WTC11 (cell line): Measurements from ENCODE around the gene EZR. TPM values are rescaled to one million over a fixed set of nuclear protein-coding genes. Genes with fewer than 3 reads are reported as not detected.

Experiments
- ATAC-seq: fragments of 200-7000 bp; cut with Tn5 transposase; 2 replicates; pipeline ENCODE4 v1.10.0; 2021; ENCODE audit warnings: mild to moderate bottlenecking, moderate library complexity
- CTCF ChIA-PET: fragments of 300-600 bp; sonication (Branson Sonifier 250); formaldehyde crosslinking; loops from one replicate; lab custom pipeline; 2021; ENCODE audit warnings: antibody characterized with exemption; lab: Charles Lee
- POLR2A ChIA-PET: fragments of 350-600 bp; sonication (Branson Sonifier 250); formaldehyde crosslinking; loops from one replicate; lab custom pipeline; 2021; ENCODE audit warnings: antibody characterized with exemption; lab: Charles Lee
- DNase-seq: peaks from one replicate; pipeline ENCODE4 v3.0.0; 2021; ENCODE audit warnings: low spot score
- H3K27ac Mint-ChIP-seq: 2 replicates; pipeline ENCODE4 v1.8.0; 2021; ENCODE audit warnings: mixed read lengths
- H3K27me3 Mint-ChIP-seq: 2 replicates; pipeline ENCODE4 v1.8.0; 2021; ENCODE audit warnings: low read depth, mild to moderate bottlenecking, moderate library complexity, mixed read lengths
- H3K36me3 Mint-ChIP-seq: 2 replicates; pipeline ENCODE4 v1.8.0; 2021; ENCODE audit warnings: mixed read lengths
- H3K4me1 Mint-ChIP-seq: 2 replicates; pipeline ENCODE4 v1.8.0; 2022; ENCODE audit warnings: mixed read lengths
- H3K4me3 Mint-ChIP-seq: 2 replicates; pipeline ENCODE4 v1.8.0; 2021; ENCODE audit warnings: mild to moderate bottlenecking, moderate library complexity, mixed read lengths
- H3K9me3 Mint-ChIP-seq: 2 replicates; pipeline ENCODE4 v1.8.0; 2021; ENCODE audit warnings: mixed read lengths
- ATF1 ChIP-seq: sonication (generic); formaldehyde crosslinking; IDR thresholded peaks from 2 replicates; pipeline ENCODE4 v1.8.1; 2023; ENCODE audit warnings: mild to moderate bottlenecking, moderate library complexity, missing genetic modification reagents
- CBFB ChIP-seq: sonication (generic); formaldehyde crosslinking; IDR thresholded peaks from 2 replicates; pipeline ENCODE4 v1.8.1; 2022; ENCODE audit warnings: mild to moderate bottlenecking, low read depth, missing genetic modification reagents
- ELF4 ChIP-seq: sonication (generic); formaldehyde crosslinking; IDR thresholded peaks from 2 replicates; pipeline ENCODE4 v1.8.1; 2022; ENCODE audit warnings: low read depth, mild to moderate bottlenecking, moderate library complexity, missing genetic modification reagents
- FOXJ3 ChIP-seq: sonication (generic); formaldehyde crosslinking; IDR thresholded peaks from 2 replicates; pipeline ENCODE4 v1.9.0; 2021; ENCODE audit warnings: missing genetic modification reagents, mild to moderate bottlenecking, borderline replicate concordance
- MXD4 ChIP-seq: fragments of 250-450 bp; sonication (Bioruptor Pico); IDR thresholded peaks from 2 replicates; pipeline ENCODE4 v1.8.0; 2021; ENCODE audit warnings: mild to moderate bottlenecking, moderate library complexity, borderline replicate concordance
- MYBL2 ChIP-seq: sonication (generic); formaldehyde crosslinking; IDR thresholded peaks from 2 replicates; pipeline ENCODE4 v1.8.1; 2023; ENCODE audit warnings: mild to moderate bottlenecking, moderate library complexity, missing genetic modification reagents
- NR2C2 ChIP-seq: sonication (generic); formaldehyde crosslinking; IDR thresholded peaks from 2 replicates; pipeline ENCODE4 v1.8.0; 2022; ENCODE audit warnings: mild to moderate bottlenecking, missing genetic modification reagents
- NR3C1 ChIP-seq: sonication (generic); formaldehyde crosslinking; conservative IDR thresholded peaks from 2 replicates; pipeline ENCODE4 v1.8.1; 2023; ENCODE audit warnings: low read depth, mild to moderate bottlenecking, missing genetic modification reagents
- RELA ChIP-seq: sonication (generic); formaldehyde crosslinking; IDR thresholded peaks from 2 replicates; pipeline ENCODE4 v1.8.1; 2022; ENCODE audit warnings: missing genetic modification reagents, mild to moderate bottlenecking, borderline replicate concordance
- SMAD3 ChIP-seq: sonication (generic); formaldehyde crosslinking; IDR thresholded peaks from 2 replicates; pipeline ENCODE4 v1.8.0; 2022; ENCODE audit warnings: missing genetic modification reagents, mild to moderate bottlenecking, borderline replicate concordance
- SP1 ChIP-seq: sonication (generic); formaldehyde crosslinking; conservative IDR thresholded peaks from 2 replicates; pipeline ENCODE4 v1.8.1; 2022; ENCODE audit warnings: missing genetic modification reagents
- TCF7 ChIP-seq: sonication (generic); formaldehyde crosslinking; IDR thresholded peaks from 2 replicates; pipeline ENCODE4 v1.8.0; 2022; ENCODE audit warnings: mild to moderate bottlenecking, low read depth, missing genetic modification reagents, moderate library complexity
- TEAD1 ChIP-seq: sonication (generic); formaldehyde crosslinking; IDR thresholded peaks from 2 replicates; pipeline ENCODE4 v1.8.0; 2022; ENCODE audit warnings: mild to moderate bottlenecking, missing genetic modification reagents
- ZNF121 ChIP-seq: sonication (generic); formaldehyde crosslinking; IDR thresholded peaks from 2 replicates; pipeline ENCODE4 v1.8.0; 2023; ENCODE audit warnings: missing genetic modification reagents
- total RNA-seq: library from RNA; stranded (reverse); gene quantifications from 3 replicates; pipeline ENCODE4 v1.2.3, GENCODE V29; 2021
- TF ChIP-seq, protein P1 (sequence below): fragments of 250-450 bp; sonication (Bioruptor Pico); IDR thresholded peaks from 2 replicates; pipeline ENCODE4 v2.1.2; 2022; ENCODE audit warnings: mild to moderate bottlenecking, moderate library complexity
- TF ChIP-seq, protein P2 (sequence below): fragments of 250-450 bp; sonication (Bioruptor Pico); conservative IDR thresholded peaks from 2 replicates; pipeline ENCODE4 v1.9.0; 2021; ENCODE audit warnings: mild to moderate bottlenecking
- TF ChIP-seq, protein P3 (sequence below): sonication (generic); formaldehyde crosslinking; conservative IDR thresholded peaks from 2 replicates; pipeline ENCODE4 v1.8.1; 2022; ENCODE audit warnings: mild to moderate bottlenecking, missing genetic modification reagents
- TF ChIP-seq, protein P4 (sequence below): fragments of 250-450 bp; sonication (Bioruptor Pico); IDR thresholded peaks from 2 replicates; pipeline ENCODE4 v1.8.0; 2021; ENCODE audit warnings: mild to moderate bottlenecking
- TF ChIP-seq, protein P5 (sequence below): sonication (generic); formaldehyde crosslinking; IDR thresholded peaks from 2 replicates; pipeline ENCODE4 v1.8.0; 2023; ENCODE audit warnings: mild to moderate bottlenecking, missing genetic modification reagents
- TF ChIP-seq, protein P6 (sequence below): sonication (generic); formaldehyde crosslinking; IDR thresholded peaks from 2 replicates; pipeline ENCODE4 v1.8.1; 2023; ENCODE audit warnings: mild to moderate bottlenecking, missing genetic modification reagents
- TF ChIP-seq, protein P7 (sequence below): fragments of 250-450 bp; sonication (Bioruptor Pico); IDR thresholded peaks from 2 replicates; pipeline ENCODE4 v1.9.0; 2021; ENCODE audit warnings: mild to moderate bottlenecking

The EZR gene
- total RNA-seq, 1 experiment from 2014 or later, result 215 TPM

DNA sequence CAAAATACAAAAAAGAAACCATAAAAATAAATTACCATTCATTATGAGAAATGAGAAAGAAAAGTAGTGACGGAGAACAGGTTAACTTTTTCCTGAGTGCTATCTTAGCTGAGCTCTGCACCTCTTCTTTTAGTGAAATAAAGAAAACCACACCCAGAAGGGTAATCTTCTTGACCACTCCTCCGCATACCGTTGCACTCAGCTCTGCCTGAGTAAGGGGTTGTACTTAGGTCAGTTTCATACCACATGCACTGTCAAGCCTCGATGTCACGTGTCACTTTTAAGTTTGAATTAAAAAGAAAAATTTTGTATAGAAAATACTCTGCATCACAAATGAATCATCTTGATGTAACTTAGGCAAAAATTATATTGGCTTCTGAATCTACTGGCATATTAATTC is 2.8 kb downstream of the EZR start (continued):
- TF ChIP-seq, protein P1, sequence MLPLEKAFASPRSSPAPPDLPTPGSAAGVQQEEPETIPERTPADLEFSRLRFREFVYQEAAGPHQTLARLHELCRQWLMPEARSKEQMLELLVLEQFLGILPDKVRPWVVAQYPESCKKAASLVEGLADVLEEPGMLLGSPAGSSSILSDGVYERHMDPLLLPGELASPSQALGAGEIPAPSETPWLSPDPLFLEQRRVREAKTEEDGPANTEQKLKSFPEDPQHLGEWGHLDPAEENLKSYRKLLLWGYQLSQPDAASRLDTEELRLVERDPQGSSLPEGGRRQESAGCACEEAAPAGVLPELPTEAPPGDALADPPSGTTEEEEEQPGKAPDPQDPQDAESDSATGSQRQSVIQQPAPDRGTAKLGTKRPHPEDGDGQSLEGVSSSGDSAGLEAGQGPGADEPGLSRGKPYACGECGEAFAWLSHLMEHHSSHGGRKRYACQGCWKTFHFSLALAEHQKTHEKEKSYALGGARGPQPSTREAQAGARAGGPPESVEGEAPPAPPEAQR, result no peak
- TF ChIP-seq ATF1 (CRISPR knock-in tag), result no peak
- no peak for TF ChIP-seq FOXJ3 (CRISPR knock-in tag)

DNA sequence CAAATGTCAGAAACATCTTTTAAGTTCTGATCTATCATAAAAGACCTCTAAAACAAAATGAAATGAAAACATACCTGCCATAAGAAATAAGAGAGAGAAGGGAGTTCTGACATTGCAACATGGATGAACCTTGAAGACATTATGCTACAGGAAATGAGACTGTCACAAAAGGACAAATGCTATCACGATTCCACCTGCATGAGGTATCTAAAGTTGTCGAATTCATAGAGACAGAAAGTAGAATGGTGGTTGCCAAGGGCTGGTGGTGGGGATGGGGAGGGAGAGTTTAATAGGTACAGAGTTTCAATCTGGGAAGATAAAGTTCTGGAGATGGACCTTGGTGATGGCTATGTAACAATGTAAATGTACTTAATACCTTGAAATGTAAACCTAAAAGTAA is 3.3 kb downstream of the EZR start:
- H3K27ac Mint-ChIP-seq, result peak overlapping the region; percentile 46
- no peak for ATAC-seq
- POLR2A ChIA-PET, result no interaction called here
- TF ChIP-seq, protein P2, sequence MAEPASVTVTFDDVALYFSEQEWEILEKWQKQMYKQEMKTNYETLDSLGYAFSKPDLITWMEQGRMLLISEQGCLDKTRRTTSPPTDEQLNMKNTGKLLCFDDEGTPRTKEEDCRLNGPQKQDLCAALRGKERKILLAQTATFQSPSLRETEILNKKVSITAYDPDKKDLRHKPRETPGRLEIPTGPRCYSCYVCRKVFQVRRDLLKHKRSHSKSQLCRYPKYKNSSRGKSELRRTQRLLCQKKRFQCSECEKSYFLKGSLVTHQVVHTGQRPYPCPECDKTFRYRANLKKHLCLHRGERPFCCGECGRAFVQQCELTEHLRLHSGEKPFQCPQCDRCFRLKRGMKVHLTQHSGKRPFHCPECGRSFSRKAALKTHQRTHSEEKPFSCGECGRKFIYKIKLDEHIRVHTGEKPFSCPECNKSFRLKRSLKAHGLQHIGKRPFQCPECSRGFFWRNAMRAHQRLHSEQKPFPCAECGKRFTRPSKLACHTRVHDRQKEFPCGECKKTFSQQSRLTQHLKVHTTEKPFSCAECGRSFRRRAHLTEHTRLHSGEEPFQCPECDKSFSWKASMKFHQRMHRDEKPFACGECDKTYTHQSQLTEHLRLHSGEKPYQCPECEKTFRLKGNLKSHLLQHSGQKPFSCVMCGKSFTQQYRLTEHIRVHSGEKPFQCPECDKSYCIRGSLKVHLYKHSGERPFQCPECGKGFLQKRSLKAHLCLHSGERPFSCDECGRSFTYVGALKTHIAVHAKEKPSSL, result no peak
- TF ChIP-seq, protein P3, sequence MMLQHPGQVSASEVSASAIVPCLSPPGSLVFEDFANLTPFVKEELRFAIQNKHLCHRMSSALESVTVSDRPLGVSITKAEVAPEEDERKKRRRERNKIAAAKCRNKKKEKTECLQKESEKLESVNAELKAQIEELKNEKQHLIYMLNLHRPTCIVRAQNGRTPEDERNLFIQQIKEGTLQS (CRISPR knock-in tag), result no peak
- TF ChIP-seq, protein P4, sequence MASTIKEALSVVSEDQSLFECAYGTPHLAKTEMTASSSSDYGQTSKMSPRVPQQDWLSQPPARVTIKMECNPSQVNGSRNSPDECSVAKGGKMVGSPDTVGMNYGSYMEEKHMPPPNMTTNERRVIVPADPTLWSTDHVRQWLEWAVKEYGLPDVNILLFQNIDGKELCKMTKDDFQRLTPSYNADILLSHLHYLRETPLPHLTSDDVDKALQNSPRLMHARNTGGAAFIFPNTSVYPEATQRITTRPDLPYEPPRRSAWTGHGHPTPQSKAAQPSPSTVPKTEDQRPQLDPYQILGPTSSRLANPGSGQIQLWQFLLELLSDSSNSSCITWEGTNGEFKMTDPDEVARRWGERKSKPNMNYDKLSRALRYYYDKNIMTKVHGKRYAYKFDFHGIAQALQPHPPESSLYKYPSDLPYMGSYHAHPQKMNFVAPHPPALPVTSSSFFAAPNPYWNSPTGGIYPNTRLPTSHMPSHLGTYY (CRISPR knock-in tag), result no peak
- TF ChIP-seq, all 79 proteins: peak for 0
- H3K36me3 Mint-ChIP-seq, result peaks cover 61% of the 10 kb centered on the region
- peaks cover 7% of the 10 kb centered on the region for H3K9me3 Mint-ChIP-seq
- H3K27me3 Mint-ChIP-seq, result peaks cover 12% of the 10 kb centered on the region
- DNase-seq, result no peak
- peaks cover 62% of the 10 kb centered on the region for H3K4me1 Mint-ChIP-seq
- peak overlapping the region; percentile 95 for H3K4me3 Mint-ChIP-seq
- CTCF ChIA-PET, result interaction anchor here (1.0 kb wide), 1 partner anchor 98 kb away, joined by 3 read pairs; no protein-coding TSS in a partner anchor

DNA sequence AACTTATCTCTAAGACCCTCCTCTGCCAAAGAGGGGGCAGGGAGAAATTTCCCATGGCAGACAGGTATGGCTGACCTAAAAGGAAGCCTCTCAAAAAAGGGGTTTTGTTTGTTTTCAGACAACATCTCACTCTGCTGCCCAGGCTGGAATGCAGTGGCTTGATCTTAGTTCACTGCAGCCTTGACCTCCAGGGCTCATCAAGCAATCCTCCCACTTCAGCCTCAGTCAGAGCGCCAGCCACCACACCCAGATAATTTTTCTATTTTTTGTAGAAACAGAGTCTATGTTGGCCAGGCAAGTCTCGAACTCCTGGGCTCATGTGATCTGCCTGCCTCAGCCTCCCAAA is 3.8 kb downstream of the EZR start:
- H3K9me3 Mint-ChIP-seq, result peaks cover 7% of the 10 kb centered on the region
- CTCF ChIA-PET, result no interaction called here
- peaks cover 8% of the 10 kb centered on the region for H3K27me3 Mint-ChIP-seq
- H3K4me1 Mint-ChIP-seq, result peaks cover 68% of the 10 kb centered on the region
- DNase-seq (no peak), ATAC-seq (no peak)
- peak overlapping the region; percentile 95 for H3K4me3 Mint-ChIP-seq
- H3K36me3 Mint-ChIP-seq, result peaks cover 61% of the 10 kb centered on the region
- POLR2A ChIA-PET, result no interaction called here
- peak overlapping the region; percentile 87 for H3K27ac Mint-ChIP-seq
- TF ChIP-seq TEAD1 (no peak), TCF7 (CRISPR knock-in tag) (no peak), ELF4 (CRISPR knock-in tag) (no peak), NR2C2 (no peak), SMAD3 (CRISPR knock-in tag) (no peak), SP1 (CRISPR knock-in tag) (no peak), MYBL2 (no peak), ZNF121 (CRISPR knock-in tag) (no peak), CBFB (CRISPR knock-in tag) (no peak), RELA (CRISPR knock-in tag) (no peak), NR3C1 (CRISPR knock-in tag) (no peak), MXD4 (CRISPR knock-in tag) (no peak)
- TF ChIP-seq, protein P5, sequence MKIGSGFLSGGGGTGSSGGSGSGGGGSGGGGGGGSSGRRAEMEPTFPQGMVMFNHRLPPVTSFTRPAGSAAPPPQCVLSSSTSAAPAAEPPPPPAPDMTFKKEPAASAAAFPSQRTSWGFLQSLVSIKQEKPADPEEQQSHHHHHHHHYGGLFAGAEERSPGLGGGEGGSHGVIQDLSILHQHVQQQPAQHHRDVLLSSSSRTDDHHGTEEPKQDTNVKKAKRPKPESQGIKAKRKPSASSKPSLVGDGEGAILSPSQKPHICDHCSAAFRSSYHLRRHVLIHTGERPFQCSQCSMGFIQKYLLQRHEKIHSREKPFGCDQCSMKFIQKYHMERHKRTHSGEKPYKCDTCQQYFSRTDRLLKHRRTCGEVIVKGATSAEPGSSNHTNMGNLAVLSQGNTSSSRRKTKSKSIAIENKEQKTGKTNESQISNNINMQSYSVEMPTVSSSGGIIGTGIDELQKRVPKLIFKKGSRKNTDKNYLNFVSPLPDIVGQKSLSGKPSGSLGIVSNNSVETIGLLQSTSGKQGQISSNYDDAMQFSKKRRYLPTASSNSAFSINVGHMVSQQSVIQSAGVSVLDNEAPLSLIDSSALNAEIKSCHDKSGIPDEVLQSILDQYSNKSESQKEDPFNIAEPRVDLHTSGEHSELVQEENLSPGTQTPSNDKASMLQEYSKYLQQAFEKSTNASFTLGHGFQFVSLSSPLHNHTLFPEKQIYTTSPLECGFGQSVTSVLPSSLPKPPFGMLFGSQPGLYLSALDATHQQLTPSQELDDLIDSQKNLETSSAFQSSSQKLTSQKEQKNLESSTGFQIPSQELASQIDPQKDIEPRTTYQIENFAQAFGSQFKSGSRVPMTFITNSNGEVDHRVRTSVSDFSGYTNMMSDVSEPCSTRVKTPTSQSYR (CRISPR knock-in tag), result no peak
- TF ChIP-seq, protein P6, sequence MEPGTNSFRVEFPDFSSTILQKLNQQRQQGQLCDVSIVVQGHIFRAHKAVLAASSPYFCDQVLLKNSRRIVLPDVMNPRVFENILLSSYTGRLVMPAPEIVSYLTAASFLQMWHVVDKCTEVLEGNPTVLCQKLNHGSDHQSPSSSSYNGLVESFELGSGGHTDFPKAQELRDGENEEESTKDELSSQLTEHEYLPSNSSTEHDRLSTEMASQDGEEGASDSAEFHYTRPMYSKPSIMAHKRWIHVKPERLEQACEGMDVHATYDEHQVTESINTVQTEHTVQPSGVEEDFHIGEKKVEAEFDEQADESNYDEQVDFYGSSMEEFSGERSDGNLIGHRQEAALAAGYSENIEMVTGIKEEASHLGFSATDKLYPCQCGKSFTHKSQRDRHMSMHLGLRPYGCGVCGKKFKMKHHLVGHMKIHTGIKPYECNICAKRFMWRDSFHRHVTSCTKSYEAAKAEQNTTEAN (CRISPR knock-in tag), result no peak
- TF ChIP-seq, protein P7, sequence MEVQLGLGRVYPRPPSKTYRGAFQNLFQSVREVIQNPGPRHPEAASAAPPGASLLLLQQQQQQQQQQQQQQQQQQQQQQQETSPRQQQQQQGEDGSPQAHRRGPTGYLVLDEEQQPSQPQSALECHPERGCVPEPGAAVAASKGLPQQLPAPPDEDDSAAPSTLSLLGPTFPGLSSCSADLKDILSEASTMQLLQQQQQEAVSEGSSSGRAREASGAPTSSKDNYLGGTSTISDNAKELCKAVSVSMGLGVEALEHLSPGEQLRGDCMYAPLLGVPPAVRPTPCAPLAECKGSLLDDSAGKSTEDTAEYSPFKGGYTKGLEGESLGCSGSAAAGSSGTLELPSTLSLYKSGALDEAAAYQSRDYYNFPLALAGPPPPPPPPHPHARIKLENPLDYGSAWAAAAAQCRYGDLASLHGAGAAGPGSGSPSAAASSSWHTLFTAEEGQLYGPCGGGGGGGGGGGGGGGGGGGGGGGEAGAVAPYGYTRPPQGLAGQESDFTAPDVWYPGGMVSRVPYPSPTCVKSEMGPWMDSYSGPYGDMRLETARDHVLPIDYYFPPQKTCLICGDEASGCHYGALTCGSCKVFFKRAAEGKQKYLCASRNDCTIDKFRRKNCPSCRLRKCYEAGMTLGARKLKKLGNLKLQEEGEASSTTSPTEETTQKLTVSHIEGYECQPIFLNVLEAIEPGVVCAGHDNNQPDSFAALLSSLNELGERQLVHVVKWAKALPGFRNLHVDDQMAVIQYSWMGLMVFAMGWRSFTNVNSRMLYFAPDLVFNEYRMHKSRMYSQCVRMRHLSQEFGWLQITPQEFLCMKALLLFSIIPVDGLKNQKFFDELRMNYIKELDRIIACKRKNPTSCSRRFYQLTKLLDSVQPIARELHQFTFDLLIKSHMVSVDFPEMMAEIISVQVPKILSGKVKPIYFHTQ (CRISPR knock-in tag), result no peak
